ACHN (cell line): Measurements from ENCODE around the gene KIF3A.

Experiments
- DNase-seq: peaks from one replicate; pipeline ENCODE4 v3.0.0-alpha.2; 2015
- in situ Hi-C: cut with HindIII; loops from 2 replicates; pipeline ENCODE4 v1.10.0; 2017; ENCODE audit warnings: low sequenced_read_pairs, low pct_ligation_motif_present, low pct_unique_long_range_greater_than_20kb

Gene KIF3A

DNA sequence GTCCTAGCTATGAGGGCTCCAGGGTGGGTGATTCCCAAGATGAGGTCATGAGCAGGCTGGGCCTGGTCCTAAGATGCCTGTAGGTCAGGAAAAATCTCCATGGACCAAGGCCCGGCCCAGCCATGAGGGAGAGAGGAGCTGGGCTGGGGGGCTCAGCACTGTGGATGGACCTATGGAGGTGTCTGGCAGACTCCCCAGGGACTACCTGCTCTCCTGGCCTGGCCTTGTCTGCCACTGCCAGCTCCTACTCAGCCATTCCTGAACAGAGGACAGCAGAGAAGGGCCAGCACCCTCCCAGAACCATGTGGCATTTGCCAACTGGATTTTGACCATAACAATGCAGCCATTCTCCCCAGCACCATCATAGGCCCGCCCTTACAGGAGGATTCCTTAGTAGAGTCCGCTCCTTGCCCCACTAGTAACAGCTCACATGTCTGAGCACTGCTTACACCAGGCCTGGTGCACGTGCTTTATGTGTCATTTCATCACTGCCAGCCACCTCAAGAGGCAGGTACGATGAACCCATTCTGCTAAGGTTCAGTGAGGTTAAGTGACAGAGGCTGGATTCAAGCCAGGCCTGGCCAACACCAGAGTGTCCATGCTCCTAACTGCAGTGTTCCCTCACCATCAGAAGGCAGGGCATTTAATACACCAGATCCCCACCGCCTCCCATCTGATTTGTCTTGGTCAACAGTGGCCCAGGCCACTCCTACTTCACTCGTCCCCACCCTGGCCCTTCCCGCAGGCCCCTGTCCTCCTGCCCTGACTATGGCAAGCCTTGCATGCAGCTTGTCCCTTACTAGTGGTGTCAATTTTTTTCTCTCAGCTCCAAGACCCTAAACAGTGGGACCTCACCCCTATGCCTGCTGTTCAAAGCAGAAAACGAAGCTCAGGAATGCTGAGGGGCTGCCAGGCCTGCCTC, 78.7 kb downstream of the KIF3A start:
- in situ Hi-C loops = no loop called here
- DNase-seq = no peak

DNA sequence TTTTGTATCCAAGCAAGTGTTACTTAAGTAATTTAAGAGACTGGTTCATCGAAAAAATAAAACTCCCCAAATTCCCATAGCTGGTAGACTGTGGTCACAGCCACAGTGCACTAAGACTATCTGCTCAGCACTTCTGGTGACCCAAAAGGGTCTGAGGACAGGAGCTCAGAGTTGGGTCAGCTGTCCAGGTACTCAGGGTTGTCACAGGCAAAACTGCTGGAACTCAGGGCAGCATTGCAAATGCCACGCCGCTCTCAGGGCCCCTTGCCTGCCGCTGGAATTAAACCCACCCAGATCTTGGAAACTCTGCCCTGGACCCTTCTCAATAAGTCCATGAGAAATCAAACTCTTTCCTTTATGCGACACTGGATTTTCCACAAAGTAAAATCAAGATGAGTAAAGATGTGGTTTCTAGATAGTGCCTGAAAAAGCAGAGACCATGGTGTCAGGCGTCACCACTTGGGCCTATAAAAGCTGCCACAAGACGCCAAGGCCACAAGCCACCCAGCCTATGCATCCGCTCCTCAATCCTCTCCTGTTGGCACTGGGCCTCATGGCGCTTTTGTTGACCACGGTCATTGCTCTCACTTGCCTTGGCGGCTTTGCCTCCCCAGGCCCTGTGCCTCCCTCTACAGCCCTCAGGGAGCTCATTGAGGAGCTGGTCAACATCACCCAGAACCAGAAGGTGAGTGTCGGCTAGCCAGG, 79.5 kb downstream of the KIF3A start, which contains the start of gene IL13:
Gene IL13, plus strand, starts transcription at position 498 of the 705 bp plus-strand sequence. Its CDS starts 14 bp downstream, at position 512.
- in situ Hi-C loops = no loop called here

DNA sequence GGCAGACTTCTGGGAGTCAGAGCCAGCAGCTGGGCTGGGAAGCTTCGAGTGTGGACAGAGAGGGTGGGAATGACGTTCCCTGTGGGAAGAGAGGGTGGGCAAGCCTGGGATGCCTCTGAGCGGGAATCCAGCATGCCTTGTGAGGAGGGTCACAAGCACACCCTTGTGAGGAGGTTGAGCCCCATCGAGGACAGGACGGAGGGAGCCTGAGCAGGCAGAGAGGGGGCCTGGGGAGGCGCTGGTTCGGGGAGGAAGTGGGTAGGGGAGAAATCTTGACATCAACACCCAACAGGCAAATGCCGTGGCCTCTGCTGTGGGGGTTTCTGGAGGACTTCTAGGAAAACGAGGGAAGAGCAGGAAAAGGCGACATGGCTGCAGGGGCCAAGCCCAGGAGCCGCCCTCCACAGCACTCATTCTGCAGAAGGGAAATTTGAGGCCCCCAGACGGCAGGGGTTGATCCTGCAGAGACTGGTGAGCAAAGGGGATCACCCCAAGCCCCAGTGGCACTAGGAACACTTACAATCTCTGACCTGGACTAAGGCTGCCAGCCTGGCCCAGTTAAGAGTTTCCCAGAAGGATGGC, 80.5 kb downstream of the KIF3A start:
- in situ Hi-C loops = no loop called here
- DNase-seq = no peak

More for the DNA sequence above, 79.5 kb downstream of the KIF3A start, which contains the start of gene IL13:
- no peak for DNase-seq

DNA sequence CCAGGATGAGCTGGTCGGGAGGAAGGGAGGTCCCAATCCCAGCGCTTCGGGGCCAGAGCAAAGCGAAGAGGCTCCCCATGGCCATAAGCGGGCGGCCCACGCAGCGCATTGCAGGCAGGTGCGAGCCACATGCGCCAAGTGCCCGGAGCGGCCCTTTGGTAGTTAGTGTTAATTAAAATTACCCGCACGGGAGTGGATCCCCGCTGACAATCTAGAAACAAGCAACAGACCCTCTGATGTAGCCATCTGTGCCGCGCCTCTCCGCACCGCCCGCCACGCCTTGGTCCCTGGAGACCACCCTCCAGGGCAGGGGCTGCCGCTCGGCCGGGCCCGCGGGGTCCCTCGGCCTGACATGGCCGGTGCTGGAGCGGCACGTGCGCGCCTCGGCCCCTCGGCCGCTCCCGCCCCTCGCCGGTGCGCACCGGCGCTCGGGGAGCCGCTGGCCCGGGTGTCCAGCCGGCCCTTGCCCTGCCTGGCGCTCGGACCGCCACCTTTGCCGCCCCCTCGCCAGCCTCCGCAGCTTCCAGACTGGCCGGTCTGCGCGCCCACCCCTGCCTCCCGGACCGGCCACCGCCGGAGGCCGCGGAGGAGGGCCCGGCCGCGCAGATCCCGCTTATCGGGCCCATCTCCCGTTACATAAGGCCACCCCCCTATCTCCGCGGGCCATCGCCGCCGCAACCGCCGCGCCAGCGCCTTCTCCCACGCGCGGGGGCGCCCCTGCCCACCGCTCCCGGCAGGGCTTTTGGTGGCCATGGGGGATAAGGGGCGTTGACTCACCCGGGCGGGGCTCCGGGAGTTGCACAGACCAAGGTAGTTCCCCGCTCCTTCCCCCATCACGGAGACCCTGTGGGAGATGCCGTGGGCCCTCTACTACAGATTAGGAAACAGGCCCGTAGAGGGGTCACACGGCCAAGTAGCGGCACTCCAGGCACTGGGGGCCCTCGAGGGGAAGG, 81.2 kb downstream of the KIF3A start:
- peak; percentile 19 for DNase-seq
- in situ Hi-C loops = no loop called here

DNA sequence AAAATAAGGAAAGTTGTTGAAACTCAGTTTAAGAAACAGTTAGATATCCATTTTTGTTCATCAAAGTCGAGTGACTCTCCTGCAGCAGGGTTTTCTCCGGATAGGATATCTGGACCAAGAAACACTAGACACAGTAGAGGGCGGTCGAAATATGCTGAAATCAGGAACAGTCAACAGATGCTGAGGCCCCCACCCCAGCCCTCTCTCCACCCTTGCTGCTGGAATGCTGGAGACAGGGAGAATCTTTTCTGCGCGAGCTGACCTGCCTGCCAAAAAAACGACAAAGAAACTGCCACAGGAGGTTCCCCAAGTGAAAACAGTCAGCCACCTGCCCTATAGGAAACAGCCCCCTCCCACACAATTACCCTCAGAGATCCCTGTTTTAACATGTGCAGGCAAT, 83.6 kb downstream of the KIF3A start:
- no peak for DNase-seq

DNA sequence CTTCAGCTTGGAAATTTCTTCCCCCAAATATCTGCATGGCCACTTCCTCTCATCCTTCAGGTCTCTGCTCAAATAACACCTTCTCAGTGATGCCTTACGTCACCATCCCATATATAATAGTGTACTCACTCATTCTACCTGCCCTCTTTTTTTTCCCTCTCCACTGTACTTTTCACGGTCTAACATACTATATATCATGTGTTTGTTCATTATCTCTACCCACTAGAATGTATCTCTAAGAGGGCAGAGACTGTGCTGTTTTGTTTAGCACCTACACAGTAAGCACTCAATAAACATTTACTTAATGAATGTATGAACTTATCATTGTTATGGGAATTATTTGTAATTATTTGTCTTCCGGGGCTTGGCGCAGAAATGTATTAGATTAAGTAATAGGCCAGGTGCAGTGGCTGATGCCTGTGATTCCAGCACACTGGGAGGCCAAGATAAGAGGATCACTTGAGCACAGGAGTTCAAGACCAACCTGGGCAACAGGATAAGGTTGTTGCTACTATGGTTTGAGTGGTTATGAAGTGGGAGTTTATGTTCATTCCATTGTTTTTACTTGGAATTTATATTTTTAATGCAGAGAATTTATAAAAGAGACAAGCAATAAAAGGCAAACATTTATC, 85.4 kb downstream of the KIF3A start:
- DNase-seq = no peak
- in situ Hi-C loops = no loop called here

More for the DNA sequence above, 83.6 kb downstream of the KIF3A start:
- in situ Hi-C loops = no loop called here

DNA sequence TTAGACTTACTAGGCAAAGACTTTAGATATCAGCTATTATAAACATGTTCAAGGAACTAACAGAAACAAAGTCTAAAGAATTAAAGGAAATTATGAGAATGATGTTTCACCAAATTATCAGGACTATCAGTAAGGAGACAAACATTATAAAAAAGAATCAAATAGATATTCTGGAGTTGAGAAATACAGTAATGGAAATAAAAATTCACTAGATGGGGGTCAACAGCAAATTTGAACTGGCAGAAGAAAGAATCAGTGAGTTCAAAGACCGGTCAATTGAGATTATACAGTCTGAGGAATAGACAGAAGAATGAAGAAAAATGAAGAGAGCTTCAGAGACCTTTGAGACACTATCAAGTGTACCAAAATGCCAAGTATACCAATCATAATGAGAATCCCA, 89.0 kb downstream of the KIF3A start:
- in situ Hi-C loops = no loop called here
- no peak for DNase-seq

DNA sequence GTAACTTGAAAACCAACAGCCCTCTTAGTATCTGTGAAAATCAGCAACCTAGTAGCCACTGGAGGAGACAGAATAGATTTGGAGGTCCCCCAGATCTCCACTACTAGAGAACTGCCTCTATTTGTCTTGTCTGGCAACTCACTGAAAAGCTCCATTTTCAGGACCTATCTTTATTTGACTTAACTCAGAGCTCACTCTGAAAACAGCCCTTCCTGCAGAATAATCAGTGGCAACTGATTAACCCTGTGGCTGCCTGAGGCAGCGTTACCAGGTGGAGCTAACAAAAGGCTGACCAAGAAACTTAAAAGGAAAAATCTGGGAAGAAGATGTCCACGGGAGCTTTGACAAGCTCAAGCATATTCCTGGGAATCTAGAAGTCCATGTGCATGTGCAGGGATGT, 89.9 kb downstream of the KIF3A start:
- in situ Hi-C loops = no loop called here
- no peak for DNase-seq

DNA sequence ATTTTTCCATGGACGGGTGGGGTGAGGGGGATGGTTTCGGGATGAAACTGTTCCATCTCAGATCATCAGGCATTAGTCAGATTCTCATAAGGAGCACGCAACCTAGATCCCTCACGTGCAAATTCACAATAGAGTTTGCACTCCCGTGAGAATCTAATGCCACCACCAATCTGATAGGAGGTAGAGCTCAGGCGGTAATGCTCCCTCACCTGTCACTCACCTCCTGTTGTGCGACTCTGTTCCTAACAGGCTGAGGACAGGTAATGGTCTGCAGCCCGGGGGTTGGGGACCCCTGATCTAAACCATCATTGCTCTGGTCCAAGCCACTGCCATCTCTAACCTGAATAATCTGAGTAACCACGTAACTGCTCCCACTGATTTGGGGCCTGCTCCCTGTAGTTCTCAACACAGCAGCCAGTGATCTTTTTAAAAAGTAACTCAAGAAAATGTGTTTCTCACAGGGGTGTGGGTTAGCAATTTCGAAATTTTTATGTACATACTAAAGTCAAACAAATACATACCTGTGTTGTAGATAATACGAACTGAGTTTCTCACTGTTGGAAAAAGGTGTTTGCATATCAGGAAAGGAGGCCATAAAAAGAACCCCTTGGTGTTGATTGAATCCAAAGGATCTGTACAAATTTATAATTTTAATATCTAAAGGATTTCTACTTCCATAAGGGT, 90.6 kb downstream of the KIF3A start:
- no peak for DNase-seq
- in situ Hi-C loops = no loop called here

DNA sequence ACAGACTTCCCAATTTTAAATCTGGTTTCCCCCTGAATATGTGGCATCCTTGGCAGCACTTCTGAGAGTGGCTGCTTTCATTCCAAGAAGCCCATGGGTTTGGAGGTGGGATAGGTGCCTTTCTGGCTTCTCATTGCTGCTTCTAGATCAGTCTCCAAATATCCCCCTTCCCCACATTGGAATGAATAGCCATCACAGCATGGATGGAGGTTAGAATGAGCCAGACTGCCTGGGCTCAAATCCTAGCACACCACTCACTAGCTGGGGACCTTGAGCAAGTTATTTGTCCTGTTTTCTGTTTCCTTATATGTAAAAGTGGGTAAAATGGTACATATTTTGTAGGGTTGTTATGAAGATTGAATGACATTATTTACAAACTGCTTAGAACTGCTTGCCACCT, 93.2 kb downstream of the KIF3A start:
- no peak for DNase-seq
- in situ Hi-C loops = no loop called here
